Measurements from ENCODE around the gene PARD3B. TPM values are rescaled to one million over a fixed set of nuclear protein-coding genes. Genes with fewer than 3 reads are reported as not detected.

Gene PARD3B
- total and polyA plus RNA-seq, 2 of the 8 experiments (the other 6 are each of a cell fraction or from before 2014, with no cell fraction given) = 1.2 to 5.7 TPM

GRCh38 chr2:204913312-204913711 is 368.0 kb downstream of the PARD3B start:
- H4K5ac ChIP-seq (ENCODE audit: insufficient read length, low read depth, low read length) = no peak overlapping the region
- no peak overlapping the region for H3K4me3 ChIP-seq (ENCODE audit: extremely low read depth in 1 of 4, insufficient read depth in 2 of 4, low read depth in 3 of 4, low read length in 4 of 4)
- no peaks in the 10 kb centered on the region for H4K20me1 ChIP-seq (replicated peaks in 1 of 2; ENCODE audit: control insufficient read depth in 1 of 2, insufficient read depth in 2 of 2, low read length in 2 of 2)
- no peaks in the 10 kb centered on the region for H3K9me3 ChIP-seq (ENCODE audit: insufficient read depth in 2 of 2, low read depth in 1 of 2, low read length in 1 of 2)
- H3K4me2 ChIP-seq (ENCODE audit: insufficient read depth in 1 of 2, low read depth in 2 of 2, low read length in 2 of 2) = no peak overlapping the region
- H3K79me1 ChIP-seq (ENCODE audit: low read depth, low read length) = no peaks in the 10 kb centered on the region; the same call in 1 of the 2 replicates
- 90% methylated on average over 3 of the region's 3 CpGs; no CpG with 5 or more reads in 1 of the 2 experiments for WGBS, 2 experiments (ENCODE audit: extremely low coverage in 1 of 2, insufficient coverage in 1 of 2, insufficient read length in 1 of 2, insufficient replicate concordance in 2 of 2, low coverage in 1 of 2, low lambda C conversion rate in 2 of 2, missing lambda C conversion rate in 1 of 2)
- H3K14ac ChIP-seq (ENCODE audit: insufficient read length) = no peak overlapping the region
- H3K4ac ChIP-seq (replicated peaks; ENCODE audit: insufficient read length, low read depth, low read length) = no peak overlapping the region
- H2BK20ac ChIP-seq (ENCODE audit: low read length) = no peak overlapping the region
- no peaks in the 10 kb centered on the region for H3K36me3 ChIP-seq (ENCODE audit: control insufficient read depth in 2 of 4, insufficient read depth in 4 of 4, low read length in 3 of 4)
- FAIRE-seq = no peak
- no peak overlapping the region for H3K18ac ChIP-seq (ENCODE audit: extremely low read depth, low read length)
- no peak overlapping the region for H2BK12ac ChIP-seq (ENCODE audit: low read depth, low read length)
- no peak overlapping the region for H2BK15ac ChIP-seq (ENCODE audit: low read length)
- no peak overlapping the region for H3K9ac ChIP-seq (replicated peaks in 1 of 4; ENCODE audit: extremely low read depth in 1 of 4, low read depth in 3 of 4, low read length in 3 of 4)
- H3K23me2 ChIP-seq (ENCODE audit: low read depth, low read length) = no peaks in the 10 kb centered on the region
- H2AK5ac ChIP-seq (ENCODE audit: low read depth, low read length) = no peak overlapping the region
- H4K91ac ChIP-seq (replicated peaks; ENCODE audit: insufficient read length, low read length) = no peak overlapping the region
- peaks cover 0 to 2% (median under 1%) of the 10 kb centered on the region in 4 experiments; a peak in 1 of 7 replicates for H3K27me3 ChIP-seq (replicated peaks in 1 of 4; ENCODE audit: control insufficient read depth in 3 of 4, extremely low read depth in 1 of 4, insufficient read depth in 3 of 4, low read length in 3 of 4)
- H3K56ac ChIP-seq (replicated peaks; ENCODE audit: insufficient read length, low read depth, low read length) = no peak overlapping the region
- H2BK5ac ChIP-seq (ENCODE audit: low read depth, low read length) = no peak overlapping the region
- no peaks in the 10 kb centered on the region for H3K4me1 ChIP-seq (replicated peaks in 1 of 4; ENCODE audit: control insufficient read depth in 3 of 4, insufficient read depth in 4 of 4, low read length in 3 of 4)
- no peak overlapping the region for H3K23ac ChIP-seq (ENCODE audit: insufficient read length)
- DNase-seq (ENCODE audit: low read depth in 1 of 2, low spot score in 2 of 2) = no peak
- no peaks in the 10 kb centered on the region for H3K79me2 ChIP-seq (ENCODE audit: control insufficient read depth in 1 of 2, insufficient read depth in 2 of 2, low read length in 2 of 2)
- CTCF ChIA-PET (ENCODE audit: partially characterized antibody) = interaction anchor here (0.9 to 2.2 kb wide), 3 partner anchors 22 to 766 kb away, joined by 3 to 6 read pairs (median 3); no protein-coding TSS in a partner anchor
- POLR2A ChIA-PET (ENCODE audit: partially characterized antibody) = no interaction called here
- no peak overlapping the region for H2AFZ ChIP-seq (ENCODE audit: low read length)
- H2BK120ac ChIP-seq (replicated peaks; ENCODE audit: low read depth, low read length) = no peak overlapping the region
- no peak overlapping the region for H4K8ac ChIP-seq (ENCODE audit: extremely low read depth, insufficient read depth, low read length)
- H3K27ac ChIP-seq (ENCODE audit: low read depth, low read length) = no peak overlapping the region
- TF ChIP-seq PHF8 (conservative IDR thresholded peaks at IDR 0.05; ENCODE audit: low read depth, low read length) (no peak), CHD2 (IDR thresholded peaks at IDR 0.05; ENCODE audit: low read length) (no peak), BACH1 (IDR thresholded peaks at IDR 0.05; ENCODE audit: low read length) (no peak), MAX (IDR thresholded peaks at IDR 0.05) (no peak), KDM1A (IDR thresholded peaks at IDR 0.05; ENCODE audit: borderline replicate concordance, low read length) (no peak), BRCA1 (IDR thresholded peaks at IDR 0.05; ENCODE audit: low read depth, low read length) (no peak), GABPA (IDR thresholded peaks at IDR 0.05; ENCODE audit: borderline replicate concordance, insufficient read depth, low read length) (no peak), EGR1 (IDR thresholded peaks at IDR 0.05; ENCODE audit: borderline replicate concordance, low read depth, low read length) (no peak), HDAC6 (IDR thresholded peaks at IDR 0.05; ENCODE audit: low read depth, low read length) (no peak), CTBP2 (IDR thresholded peaks at IDR 0.05; ENCODE audit: borderline replicate concordance, insufficient read depth, insufficient read length, low read length) (no peak), YY1 (IDR thresholded peaks at IDR 0.05; ENCODE audit: low read depth, low read length) (no peak), POLR2A (IDR thresholded peaks at IDR 0.05; ENCODE audit: control extremely low read depth in 1 of 2, low read depth in 2 of 2, low read length in 2 of 2) (no peak), HDAC2 (IDR thresholded peaks at IDR 0.05; ENCODE audit: borderline replicate concordance in 1 of 2, low read depth in 2 of 2, low read length in 2 of 2) (no peak), EZH2 (IDR thresholded peaks at IDR 0.05; ENCODE audit: low read depth, low read length, severe bottlenecking) (no peak), CHD1 (IDR thresholded peaks at IDR 0.05; ENCODE audit: low read depth, low read length) (no peak)

All from H1 (cell line).